Inferior parietal cortex (tissue), 1 donor: Measurements from ENCODE around the gene CCDC73.

ENCODE experiments used
- DNase-seq: peaks from one replicate; pipeline ENCODE4 v3.0.0-alpha.2; 2016; ENCODE audit errors: extremely low spot score

Gene CCDC73

DNA sequence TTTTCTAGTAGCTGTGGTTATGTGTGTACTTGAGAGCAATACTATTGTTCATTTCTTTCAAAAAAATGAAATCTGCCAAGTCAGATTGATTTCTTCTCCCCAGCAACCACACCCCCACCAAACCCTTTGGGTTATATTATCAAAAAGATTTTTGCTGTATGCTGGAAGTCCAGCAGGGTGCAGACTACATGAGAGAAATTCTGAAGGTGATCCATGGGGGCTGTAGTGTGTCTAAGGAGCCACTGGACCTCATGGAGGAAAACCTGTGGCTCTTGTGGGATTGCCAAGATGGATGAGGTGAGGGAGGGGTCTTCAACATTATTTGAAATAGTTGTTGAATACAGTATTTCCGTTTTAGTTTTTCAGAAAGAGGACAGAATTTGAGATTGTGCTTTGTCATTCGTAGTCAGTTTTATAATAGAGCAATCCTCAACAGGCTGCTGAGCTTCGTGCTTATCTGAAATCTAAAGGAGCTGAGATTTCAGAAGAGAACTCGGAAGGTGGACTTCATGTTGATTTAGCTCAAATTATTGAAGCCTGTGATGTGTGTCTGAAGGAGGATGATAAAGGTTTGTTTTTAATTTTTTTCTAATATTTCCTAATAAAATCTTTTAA lies 207.8 kb downstream of the CCDC73 start:
- DNase-seq: no peak

DNA sequence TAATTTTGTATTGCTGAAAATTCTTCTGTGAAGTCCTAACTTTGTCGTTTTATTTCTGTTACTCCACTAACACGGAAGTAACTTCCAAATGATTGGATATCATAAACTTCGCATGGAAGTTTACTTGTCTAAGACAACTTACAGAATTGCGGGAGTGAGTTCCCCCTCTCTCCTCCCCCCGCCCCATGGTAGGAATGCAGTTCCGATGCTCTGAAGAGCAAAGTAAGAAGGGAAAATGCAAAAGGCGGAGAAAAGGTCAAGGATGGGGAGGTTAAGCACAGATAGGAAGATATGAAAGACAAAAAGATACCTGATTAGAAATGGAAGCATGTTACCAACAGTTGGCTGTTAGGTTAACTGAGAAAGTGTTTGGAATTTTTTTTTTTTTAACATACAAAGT lies 209.5 kb downstream of the CCDC73 start:
- no peak for DNase-seq

DNA sequence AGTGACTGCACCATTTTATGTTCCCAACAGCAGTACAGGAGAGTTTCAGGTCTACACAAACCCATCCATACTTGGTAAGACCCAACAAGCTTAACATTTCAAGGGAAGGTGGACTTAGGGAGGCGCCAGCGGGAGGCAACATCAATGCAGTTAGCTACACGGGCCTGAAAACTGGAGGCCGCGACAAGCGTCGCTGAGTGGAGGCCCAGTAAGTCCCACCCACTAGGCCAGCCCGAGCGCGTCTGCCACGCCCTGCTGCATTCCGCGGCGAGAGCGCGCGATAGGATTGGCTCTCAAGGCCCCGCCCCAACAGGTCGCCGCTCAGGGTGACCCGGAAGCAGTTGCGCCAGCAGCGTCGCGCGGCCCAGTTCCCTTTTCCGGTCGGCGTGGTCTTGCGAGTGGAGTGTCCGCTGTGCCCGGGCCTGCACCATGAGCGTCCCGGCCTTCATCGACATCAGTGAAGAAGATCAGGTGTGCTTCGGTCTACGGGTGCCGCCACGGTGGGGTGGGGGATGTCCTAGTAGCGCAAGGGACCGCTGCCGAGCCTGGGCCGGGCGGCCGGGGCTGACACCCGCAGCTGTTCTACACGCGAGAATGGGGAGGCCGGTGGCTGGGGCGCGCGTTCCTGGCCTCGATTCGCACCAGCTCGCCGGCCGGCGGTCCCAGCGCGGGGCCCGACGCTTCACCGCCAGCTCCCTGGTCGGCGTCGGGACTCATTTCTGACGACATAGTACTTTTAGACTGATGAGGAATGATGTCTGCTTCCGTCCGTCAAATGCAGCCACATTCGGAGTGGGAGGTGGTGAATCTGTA lies 210.8 kb downstream of the CCDC73 start, which contains the start of gene EIF3M:
TSS of gene EIF3M (plus strand) at position 373 of the 813 bp plus-strand sequence. CDS start at position 430, 57 bp downstream.
- peak; percentile 92 for DNase-seq

DNA sequence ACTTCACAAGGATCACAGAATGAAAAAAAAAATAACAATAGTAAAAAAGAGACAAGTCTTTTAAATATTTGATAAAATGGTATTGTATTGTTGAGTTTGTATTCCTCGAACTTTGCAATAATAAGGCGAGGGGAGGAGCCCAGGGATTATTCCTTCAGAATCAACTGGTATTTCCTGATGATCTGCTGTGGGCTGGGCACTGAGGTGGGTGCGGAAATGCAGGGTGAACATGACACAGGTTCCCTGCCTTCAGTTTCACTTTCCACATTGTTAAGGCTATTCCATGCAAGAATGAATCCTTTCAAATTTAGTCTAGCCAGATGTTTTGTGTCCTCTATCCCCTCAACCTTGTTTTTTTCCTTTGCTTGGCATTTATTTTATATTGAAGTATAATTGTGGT lies 212.9 kb downstream of the CCDC73 start:
- DNase-seq: no peak

DNA sequence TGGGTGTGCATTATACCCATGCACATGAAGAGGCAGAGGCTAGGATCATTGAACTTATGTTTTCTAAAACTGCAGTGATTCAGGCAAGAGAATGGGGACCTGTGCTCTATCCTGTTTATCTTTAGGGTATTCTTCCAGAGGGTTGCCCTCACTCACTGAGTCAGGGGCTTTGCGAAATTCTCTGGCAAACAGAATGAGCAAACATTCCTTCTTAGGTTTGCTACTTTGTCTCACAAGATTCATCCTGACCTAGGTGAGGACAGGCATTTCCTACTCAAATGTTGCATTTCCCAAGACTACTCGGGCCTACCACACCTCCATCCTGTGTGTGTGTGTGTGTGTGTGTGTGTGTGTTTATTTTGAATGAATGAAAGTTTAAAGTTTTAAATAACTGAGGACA lies 213.5 kb downstream of the CCDC73 start:
- no peak for DNase-seq

DNA sequence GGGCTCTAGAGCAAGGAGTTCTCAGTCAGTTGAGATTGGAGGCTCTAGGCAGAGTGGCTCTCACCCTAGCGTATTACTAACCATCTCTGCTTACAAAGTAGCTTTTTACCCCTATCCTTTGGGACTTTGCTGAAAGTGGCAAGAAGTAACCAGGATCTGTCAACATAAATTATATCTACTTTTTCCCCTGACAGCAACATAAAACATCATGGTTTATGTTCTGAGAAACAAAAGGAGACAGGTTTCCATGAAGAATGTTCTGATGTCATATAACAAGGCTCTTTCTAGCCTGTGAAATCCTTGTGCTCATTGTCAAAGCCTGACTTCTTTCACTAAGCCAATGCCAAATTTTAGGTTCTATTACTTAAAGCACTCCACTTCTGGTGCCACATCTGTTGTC lies 218.0 kb downstream of the CCDC73 start:
- DNase-seq: no peak

DNA sequence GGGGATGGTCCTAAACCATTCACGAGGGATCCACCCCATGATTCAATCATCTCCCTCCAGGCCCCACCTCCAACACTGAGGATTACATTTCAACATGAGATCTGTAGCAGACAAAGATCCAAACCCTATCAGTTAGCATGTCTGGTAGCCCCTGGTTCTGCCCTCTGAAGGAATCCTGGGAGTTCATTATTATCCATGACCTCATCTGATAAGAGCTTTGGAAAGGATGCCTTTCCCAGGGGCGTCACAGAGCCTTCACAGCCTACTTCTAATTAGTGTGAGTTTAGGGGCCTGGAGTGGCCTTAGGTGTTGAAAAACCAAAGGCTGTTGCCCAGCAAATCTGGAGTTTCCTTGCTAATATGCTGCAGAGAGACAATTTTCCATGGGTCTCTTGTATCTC lies 219.4 kb downstream of the CCDC73 start:
- no peak for DNase-seq

DNA sequence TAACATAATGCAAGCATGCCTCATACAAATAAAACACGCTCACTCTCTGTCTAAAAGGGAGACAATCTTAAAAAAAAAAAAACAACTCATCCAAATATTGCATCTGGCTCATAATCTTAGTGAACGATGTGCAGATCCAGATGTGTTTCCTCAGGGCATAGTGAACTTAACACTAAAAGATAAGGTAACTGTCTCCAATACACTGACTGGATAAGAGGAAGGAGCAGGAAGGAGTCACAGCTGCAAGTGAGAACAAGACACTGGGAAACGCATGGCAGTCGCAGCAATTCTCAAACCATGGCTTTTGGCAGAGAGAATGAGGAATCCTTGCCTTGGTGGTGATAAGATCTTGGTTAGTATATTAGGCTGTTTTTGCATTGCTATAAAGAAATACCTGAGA lies 220.0 kb downstream of the CCDC73 start:
- DNase-seq: no peak

DNA sequence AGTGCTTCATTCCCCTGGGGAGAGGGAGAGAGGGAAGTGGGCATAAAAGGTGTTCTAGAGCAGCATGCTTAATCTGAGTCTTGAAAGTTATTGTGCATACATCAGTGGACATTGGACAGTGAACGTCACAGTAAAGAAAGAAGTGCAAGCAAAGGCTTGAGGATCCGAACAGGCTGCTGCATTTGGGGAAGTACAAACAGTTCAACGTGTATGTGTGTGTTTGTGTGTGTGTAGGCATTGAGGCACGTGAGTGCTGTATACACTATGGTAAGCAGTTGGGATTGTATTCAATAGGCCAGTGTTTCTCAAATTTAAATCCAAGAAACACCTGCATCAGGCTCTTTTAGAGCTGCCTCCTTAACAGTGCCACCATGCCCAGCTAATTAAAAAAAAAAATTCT lies 221.2 kb downstream of the CCDC73 start:
- DNase-seq: no peak

DNA sequence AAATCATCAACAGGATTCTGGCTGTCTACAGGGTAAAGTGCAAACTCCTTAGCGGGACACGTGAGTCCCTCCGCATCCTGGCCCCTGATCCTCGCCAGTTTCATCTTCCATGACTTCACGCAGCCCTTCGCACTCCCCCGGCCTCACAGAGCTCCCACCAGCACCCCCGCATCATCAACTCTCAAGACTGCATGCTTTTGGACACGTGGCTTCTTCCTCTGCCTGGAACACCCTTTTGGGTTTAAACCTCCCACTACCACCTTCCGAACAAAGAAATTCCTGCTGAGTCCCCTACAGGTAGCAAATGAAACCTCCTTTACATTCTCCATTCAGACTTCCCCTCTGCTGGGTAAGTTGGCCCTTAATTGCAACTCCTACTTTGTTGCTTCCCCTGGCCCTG lies 223.4 kb downstream of the CCDC73 start:
- DNase-seq: no peak

DNA sequence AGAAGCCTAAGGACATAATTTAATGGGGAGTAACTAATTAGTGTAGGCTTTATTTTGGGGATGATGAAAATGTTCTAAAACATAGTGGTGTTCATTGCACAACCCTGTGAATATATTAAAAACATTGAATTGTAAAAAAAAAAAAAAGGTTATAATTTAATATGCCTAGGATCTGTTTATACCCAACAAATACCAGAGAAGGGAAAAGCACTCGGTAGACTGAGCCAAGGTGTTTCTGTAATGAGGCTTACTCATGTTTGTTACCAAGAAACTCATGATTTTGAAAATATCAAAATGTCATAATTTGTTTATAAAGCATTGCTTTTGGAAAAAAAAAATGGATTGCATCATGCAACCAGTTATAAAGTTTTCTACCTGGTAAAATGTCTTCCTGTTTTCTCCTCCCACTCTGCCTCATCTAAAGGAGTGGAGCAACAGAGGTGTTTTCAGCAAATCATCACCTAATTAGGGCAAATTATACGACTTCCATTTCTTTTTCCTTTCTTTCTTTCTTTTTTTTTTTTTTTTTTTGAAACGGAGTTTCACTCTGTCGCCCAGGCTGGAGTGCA lies 225.1 kb downstream of the CCDC73 start:
- DNase-seq: no peak

DNA sequence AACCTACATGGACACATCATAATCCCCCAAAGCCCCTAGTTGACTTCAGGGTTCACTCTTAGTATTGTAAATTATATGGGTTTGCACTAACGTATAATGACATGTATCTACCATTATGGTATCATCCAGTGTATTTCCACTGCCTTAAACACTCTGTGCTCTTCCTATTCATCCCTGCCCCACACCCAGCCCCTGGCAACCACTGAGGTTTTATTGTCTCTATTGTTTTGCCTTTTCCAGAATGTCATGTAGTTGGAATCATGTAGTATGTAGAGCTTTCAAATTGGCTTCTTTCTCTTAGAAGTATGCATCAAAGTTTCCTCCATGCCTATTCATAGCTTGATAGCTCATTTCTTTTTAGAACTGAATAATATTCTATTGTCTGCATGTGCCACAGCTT lies 227.3 kb downstream of the CCDC73 start:
- no peak for DNase-seq

DNA sequence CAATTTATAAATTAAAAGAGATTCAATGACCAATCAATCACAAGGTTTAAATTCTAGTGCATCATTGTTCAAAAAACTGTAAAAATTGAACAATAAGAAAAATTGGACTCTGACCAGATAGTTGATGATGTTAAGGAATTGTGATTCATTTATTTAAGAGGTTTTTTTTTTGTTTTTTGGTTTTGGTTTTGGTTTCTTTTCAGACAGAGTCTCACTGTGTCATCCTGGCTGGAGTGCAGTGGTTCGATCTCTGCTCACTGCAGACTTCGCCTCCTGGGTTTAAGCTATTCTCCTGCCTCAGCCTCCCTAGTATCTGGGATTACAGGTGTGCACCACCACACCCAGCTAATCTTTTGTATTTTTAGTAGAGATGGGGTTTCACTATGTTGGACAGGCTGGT lies 227.9 kb downstream of the CCDC73 start:
- no peak for DNase-seq

DNA sequence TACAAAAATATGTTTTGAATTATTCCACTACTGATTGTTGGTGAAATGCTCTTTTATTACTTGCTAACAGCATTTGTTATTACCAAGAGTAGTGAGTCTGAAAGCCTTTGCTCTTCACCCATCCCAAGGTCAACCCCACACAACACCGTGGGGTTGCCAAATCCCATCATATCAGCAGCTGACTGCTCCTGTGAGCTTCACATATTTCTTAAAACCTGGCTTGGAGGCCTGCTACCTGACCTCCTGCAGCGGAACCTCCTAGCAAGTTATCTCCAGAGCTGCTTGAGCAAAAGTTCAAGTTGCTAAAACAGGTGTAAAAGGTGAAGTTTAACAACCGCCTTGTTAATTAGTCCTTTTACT lies 230.9 kb downstream of the CCDC73 start:
- no peak for DNase-seq

DNA sequence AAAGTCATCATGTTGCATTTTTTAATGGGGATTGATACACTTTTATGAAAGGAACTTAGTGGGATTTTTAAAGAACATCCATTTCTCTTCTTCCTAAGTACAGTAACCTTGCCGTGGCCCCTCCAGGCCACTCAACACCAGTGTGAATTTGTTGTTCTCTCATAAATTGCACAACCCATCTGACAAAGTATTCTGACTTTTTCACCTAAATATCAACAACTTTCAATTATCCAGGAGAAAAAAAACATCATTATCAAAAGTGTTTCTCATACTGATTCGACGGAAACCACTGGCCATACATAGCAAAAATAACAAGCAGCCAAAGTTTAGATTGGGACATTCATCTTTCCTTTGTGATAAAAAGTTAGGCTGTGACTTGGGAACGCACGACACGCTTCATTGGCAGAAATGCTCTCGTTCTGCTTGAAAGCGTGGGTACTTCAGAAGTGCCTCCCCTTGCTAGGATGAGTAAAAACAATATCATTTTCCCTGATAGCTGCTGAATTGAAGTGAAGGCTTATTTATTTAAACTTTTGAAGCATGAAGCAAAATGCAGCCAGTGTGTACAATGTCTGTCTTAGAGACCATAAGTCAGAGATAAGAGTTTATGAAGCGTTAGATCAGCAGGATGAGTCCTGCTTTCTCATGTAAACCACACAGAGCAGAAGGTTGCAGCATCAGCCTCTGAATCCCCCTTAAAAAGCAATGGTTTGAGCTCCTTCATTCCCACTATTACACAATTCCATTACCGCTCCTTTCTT lies 231.4 kb downstream of the CCDC73 start:
- DNase-seq: no peak

DNA sequence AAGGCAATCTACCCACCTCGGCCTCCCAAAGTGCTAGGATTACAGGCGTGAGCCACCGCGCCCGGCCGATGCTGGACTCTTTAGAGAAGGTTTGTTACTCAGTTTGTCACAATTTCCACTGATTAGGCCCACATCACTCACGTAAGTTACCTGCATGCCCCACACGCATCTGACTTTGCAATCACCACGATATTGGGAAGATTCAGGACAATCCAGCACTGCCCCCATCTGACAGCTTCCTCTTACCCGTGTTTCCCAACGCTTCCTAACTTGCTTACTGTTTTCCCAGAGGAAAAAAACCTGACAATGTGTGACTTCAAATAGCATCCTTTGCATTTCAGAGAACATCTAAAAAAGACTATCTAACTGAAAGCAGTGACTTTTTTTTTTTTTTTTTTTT lies 232.6 kb downstream of the CCDC73 start:
- no peak for DNase-seq

DNA sequence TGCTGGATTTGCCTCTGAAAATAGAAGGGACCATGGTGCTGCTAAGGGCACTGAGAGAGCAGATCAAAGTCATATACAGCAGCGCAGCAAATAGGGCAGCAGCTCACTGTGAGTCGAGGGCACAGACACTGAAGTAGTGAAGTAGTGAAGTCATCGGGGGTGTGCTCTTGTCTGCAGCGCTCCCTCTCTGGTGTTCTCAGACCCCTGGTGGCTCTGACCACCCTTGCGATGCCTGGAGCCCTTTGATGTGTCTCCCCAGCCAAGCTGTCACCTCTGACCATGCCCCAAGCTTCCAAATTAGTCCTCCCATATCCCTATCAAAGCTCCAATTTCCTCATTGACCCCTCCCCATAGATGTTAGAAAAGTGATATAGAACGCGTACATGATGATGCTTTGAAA lies 238.6 kb downstream of the CCDC73 start:
- DNase-seq: no peak

DNA sequence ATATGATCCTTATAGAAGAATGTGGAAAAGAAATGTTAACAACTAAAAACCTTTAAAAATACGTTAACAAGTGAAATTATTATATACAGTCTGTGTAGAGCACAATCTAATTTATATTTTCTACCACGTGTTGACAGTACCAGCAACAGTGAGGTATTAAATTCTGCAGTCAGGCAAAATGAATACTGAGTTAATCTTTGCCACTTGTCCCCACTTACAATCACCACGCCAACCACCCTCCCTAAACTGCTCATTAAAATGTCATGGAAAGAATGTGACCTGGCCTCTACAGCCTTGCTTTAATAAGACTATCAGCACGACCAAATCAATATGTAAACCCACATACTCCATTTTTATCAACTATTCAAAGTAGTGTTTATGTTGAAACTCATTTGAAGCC lies 239.4 kb downstream of the CCDC73 start:
- DNase-seq: no peak
